ENCODE data around the gene TAS2R3.

- TF ChIP-seq CTCF (IDR thresholded peaks at IDR 0.05): no peak
- no peak for TF ChIP-seq POLR2A (IDR thresholded peaks at IDR 0.05)
Observed at GRCh38 chr7:141729020-141729419, 34.9 kb upstream of the TAS2R3 start.
